ENCODE results near the gene PECR.

The PECR gene

DNA sequence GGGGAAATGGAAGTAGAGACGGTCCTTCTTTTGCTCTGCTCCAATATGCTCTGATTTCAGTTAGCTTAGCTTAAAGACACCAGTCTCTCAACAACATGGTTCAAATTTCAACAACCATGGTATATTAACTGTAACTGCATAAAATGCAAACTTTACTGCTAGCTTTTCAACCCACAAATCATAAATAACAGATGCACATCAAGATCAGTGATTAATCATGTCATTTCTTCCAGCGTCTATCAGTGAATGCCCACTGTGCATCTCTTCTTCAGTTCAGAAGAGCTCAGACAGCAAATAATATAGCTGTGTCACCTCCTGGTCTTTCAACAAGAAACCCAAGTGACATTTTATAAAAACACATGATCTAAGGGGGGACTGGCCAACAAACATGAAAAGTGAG lies 12.6 kb downstream of the PECR start:
- DNase-seq, result no peak

DNA sequence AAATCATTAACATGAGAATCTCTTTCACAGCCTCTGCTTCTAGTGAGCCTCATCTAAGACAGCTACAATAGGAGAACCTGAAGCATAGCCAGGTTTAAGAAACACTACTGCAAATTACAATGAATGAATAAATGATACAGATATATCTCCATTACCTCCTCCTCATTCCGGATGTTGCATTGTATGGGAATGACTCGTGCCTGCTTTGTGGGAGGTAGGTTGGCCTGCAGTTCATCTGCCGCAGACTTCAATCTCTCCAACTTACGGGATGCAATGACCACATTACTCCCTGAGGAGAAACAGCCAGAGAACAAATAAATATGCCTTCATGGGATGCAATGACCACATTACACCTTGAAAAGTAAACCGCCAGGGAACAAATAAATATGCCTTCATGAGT lies 15.4 kb downstream of the PECR start:
- DNase-seq, result no peak

DNA sequence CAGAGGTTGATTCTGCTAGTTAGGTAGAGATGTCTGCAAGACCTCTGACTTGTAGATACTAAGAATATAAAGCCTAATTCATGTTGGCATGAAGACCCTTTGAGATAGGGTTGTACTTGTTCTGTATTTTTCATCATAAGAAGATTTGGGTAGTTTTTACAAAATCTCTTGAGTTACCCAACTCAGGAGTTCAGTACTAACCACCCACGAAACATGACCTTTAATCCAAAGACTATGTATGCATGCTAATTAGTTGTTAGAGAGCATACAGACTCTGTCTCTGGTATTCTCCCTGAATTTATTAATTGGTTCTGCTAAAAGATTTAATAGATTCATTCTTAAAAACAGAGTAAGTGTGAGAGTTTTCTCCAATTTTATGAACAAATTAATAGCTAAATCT lies 16.9 kb downstream of the PECR start:
- DNase-seq, result no peak

DNA sequence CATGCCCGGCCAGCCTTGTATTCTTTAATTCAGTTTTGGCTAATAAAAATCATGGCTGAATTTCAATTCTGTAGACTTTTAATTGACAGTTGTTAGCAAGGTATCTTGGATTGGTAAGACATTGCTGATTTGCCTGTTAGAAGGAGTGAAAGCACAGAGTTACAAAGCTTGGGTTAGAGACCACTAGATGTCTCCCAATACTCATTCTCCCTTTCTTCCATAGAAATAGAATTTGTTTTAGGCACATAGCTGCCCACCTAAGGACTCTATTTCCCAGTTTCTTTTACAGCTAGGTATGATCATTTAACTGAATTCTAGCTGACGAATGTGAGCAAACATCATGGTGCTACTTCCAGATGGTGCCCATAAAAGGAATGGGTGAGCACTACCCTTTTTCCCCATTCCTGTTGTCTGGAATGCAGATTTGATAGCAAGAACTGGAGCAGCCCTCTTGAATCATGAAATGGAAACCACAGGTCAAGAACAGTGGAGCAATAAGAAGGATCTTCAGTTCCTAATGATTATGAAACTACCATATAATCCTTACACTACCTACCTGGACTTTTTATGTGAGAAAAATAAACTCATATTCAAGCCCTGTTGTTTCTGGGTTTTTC lies 17.5 kb downstream of the PECR start:
- DNase-seq, result no peak

DNA sequence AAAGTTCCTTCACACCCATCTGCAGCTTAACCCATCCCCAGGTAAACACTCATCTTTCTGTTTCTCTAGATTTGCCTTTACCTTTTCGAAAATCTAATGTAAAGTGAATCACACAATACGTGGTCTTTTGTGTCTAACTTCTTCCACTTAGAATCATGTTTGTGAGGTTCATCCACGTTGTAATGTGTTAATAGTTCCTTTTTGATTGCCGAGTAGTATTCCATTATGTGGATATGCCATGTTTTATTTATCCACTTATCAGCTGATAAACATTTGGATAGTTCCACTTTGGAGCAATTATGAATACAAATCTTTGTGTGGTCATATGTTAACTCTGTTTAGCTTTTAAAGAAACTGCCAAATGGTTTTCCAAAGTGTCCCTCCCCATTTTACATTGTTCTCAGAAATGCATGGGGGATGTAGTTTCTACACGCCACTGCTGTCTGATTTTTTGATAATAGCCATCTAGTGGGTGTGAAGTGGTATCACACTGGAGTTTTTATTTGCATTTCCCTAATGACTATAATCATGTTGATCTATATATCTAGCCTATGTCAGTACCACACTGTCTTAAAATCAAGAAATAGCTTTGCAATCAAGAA lies 22.3 kb downstream of the PECR start:
- no peak for DNase-seq

DNA sequence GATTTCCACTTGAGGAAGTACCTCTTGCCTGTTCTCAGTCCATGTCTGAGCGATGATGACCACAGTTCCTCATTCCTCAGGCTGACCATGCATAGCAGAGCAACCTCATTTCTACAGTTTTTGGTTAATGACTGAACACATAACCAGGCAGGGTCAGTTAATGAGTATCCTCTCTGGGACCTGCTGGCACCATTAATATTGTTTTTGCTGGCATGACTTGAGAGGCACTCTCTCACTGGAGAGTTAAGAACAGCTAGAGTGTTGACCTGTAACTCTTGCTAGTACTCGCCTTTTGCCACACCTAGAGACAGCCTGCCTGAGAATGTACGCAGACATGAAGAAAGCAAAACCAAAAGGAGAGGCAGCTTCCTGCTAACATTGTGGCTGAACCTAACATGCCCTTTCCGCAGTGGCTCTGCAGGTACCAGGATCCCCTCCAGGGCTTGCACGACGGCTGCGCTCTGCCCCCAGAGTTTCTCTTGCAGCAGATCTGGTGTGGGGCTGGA lies 23.9 kb downstream of the PECR start:
- DNase-seq, result peak; percentile 73 to 74

DNA sequence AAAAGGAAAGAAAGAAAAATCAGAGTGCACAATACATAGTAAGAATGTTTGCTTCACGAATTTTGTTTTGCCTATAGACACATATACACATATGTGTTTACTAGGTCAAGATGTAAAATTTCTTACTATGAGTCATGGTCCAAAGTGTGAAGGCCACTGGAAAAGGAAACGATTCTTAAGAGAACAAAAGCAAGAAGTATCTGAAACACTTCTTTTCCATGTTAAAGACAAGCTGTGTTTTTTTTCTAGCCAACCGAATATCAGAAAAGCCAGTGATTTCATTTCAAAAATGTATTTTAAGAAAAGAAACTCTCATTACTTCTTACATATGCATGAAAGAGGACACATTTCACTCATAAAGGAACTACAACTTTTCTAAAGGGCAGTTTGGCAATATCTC lies 24.9 kb downstream of the PECR start:
- DNase-seq, result no peak

DNA sequence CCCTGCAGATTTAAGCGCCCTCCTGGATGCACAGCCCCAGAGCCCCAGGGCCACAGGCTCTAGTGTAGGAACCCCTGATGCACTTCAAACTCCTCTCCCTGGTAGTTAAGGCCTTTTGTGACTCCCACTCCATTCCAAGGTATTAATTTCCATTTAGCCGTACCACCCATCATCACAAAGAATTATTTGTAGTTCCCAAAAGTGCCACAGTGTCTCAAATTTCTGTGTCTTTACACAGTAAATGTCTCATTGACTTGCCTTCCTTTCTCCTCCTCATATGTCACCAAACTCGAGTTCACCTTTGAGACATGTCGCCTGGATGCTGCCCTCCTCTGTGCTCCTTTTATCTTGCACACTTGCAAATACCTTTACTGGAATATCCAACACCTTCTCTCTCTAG lies 25.9 kb downstream of the PECR start:
- DNase-seq, result no peak

DNA sequence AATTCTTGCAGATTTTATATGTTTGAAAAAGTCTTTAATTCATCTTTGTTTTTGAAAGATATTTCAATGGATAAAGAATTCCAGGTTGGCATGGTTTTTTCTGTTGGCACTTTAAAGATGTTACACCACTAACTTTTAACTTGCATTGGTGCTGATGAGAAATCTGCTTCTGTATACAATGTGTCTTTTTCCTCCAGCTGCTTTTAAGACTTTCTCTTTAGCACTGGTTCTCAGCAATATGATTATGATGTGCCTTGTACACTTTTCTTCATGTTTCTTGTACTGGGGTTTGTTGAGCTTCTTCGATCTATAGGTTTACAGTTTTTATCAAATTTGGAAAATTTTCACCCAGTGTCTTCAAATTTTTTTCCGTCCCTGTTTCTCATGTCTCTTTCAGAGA lies 29.2 kb downstream of the PECR start:
- DNase-seq, result no peak

DNA sequence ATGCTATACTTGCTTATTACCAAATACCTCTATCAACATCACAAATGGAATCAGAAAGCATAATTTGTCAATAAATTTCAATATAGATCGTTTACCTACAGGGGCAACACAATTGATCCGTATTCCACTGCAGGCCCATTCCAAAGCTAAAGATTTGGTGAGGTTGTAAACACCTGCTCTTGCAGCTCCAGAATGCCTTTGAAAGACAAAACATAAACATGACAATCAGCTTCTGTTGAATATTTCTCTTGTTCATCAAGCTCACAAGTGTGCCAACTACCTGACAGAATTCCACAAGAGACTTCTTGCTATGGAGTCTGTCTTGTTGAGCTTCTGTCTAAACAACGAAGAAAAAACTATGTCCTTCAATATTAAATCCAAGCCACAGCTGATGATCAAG lies 30.3 kb downstream of the PECR start:
- DNase-seq, result no peak

DNA sequence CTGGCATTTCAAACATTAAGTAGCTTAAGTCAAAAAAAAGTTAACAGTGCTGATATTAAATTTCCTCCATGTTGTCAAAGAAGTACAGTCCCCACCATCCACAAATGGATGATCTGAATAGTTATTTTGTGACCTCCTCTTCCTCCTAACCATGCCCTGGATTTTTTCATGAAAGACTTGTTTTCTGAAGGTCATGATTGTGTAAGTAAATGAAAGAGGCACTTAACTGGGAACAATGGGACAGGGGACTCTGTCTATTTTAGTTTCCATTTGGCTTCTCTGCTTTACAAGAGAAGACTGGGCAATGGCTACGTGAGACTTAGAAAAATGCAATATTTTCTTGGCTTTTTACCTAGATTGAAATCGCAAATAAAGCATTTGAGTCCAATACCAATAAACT lies 32.2 kb downstream of the PECR start:
- no peak for DNase-seq

DNA sequence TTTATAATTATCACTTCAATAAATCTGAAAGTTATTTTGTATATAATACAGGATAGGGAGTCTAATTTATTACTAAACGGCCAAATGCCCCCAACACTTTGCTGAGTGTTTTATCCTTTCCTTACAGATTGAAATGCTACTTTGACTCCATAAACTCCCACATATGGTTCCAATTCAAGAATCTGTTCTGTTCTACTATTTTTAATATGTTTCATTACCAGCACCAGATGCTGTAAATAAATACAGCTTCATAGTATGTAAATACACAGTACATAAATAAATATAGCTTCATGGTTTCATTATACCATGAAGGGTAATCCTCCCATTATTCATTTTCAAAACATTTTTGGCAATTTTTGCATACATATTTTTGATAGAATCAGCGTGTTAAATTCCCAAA lies 34.2 kb downstream of the PECR start:
- DNase-seq, result no peak

DNA sequence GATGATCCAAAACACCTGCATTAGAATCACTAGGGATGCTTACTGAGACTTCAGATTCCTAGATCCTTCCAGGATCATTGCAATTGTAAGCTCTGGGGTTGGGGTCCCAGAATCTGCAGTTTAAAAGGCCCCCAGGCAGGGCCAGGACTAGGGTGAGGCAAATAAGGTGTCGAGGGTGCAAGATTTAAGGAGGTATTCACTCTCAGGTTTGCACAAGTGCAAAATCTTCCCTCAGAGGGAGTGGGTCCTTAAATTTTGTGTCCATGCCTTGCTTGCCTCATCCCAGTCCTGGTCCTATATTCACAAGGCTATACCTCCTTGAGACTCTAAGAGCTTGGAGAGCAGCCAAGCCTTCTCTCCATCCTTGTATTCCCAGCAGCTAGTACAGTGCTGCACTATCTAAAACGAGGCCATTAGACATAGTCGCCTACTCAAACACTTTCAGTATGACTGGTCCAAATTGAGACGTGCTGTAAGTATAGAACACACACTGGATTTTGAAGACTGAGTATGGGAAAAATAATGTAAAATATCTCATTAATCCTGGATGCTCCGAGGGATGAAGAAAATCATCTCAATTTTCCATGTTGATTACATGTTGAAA lies 36.6 kb downstream of the PECR start:
- DNase-seq, result no peak

DNA sequence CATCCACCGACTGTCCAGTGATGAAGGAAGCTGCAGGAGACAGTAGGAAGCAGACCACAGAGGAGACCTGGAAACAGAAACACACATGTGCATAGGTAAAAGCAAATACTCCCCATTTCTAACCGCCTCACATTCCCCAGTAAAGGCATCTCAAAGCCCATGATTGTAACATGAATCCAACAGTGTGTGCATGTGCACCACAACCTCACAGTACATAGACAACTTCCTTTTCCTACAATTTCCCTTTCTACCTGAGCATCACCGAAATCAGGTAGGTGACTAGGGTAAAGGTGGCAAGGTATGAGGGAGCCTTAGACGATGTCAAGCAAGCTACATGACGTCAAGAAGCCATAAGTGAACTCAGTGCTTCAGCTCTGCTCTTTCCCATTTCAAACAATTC lies 37.7 kb downstream of the PECR start:
- DNase-seq, result no peak

DNA sequence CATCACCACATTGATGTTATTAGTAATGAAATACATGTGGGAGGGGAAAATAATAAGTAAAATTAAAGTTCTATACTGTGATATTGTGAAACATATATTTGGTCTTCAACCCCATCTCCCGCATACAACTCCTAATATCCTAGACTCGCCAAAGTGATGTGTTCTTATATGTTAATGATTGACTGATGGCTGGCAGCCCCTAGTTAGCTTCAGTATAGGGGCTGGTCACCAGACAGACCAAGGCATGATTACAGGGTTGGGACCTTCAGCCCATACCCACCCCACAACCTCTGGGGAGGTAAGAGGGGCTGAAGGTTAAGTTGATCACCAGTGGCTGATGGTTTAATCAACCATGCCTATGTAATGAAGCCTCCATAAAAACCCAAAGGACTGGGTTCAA lies 40.2 kb downstream of the PECR start:
- DNase-seq, result no peak

DNA sequence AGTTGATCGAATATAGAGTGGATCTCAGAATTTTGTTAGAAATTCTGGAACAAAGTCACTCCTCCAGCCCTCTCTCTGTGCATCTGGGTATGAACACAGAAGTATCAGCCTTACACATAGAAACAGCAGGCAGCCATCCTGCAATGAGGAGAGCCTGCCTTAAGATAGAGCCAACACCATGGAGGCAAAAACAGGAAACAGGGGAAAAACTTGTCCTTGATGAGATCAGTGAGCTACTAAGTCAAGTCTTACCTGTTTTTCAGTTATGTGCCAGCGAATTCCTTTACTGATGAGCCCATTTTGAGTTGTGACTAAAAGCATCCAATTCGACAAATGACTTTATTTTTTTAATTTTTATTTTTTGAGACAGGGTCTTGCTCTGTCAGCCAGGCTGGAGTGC lies 41.7 kb downstream of the PECR start:
- DNase-seq, result no peak

DNA sequence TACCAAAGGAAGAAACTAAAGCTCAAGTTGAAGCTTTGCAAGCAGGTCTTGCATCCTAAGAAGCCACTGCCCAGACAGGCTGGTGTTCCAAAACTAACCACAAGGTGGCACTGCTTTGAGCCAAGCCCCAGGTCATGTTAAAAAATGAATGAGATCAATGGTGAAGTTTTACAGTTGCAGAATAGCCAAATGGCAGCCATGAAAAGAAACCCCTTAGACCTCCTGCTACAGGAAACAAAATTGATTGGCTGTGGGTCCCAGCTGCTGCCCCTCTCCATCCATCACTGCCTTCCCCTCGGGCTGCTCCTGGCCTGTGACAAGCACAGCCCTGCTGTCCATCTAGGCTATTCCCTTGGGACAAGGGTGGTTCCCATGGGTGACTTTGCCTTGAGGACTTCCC lies 47.5 kb downstream of the PECR start:
- DNase-seq, result peak; percentile 50 to 64

DNA sequence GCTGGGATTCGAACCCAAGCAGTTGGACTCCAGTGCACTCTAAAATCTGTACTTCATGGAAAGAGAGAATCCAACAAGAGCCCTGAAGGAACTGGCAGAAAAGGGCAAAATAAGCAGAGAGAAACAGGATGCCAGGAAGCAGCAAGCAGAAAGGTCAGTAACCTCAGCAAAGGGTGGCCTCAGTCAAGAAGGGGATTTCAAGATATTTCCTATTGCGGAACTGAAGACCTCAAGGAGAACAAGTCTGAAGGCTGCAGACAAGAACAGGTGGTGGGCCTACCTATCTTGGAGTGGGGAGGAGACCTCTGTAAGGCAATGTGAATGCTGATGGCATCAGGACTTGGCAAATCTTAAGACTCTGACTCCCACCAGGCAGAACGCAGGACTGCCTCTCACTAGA lies 48.2 kb downstream of the PECR start:
- DNase-seq, result no peak

DNA sequence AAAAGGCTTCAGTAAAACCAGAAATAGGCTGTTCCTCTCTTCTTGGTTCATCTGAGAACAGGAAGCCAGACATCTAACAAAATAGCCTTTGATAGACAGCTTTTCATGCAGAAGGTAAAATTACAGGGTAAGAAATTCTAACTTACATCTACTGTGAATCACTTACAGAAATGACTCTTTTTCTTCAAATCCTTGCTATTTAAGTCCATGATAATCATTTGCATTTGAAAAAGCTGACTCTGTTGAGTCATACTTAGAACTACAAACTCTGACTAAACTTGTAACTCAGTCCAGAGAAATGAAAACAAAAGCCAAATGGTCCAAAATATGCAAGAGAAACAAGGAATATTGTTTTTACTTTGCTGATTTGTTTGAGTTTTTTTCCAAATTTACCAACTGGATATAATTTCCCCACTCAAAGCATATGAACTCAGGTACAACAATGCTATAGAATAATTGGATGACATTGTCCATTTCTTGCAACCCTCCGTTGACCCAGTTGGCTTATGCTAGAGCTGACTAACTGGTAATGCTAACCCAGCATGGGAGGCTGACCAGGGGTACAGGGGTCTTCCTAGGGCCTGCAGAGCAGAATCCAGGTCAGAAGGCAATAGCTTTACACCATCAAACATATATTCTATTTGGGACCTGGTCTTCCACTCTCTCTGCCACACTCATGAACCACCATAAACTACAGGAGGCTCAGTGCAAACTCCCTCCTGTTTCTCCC lies 49.5 kb downstream of the PECR start:
- DNase-seq, result no peak

DNA sequence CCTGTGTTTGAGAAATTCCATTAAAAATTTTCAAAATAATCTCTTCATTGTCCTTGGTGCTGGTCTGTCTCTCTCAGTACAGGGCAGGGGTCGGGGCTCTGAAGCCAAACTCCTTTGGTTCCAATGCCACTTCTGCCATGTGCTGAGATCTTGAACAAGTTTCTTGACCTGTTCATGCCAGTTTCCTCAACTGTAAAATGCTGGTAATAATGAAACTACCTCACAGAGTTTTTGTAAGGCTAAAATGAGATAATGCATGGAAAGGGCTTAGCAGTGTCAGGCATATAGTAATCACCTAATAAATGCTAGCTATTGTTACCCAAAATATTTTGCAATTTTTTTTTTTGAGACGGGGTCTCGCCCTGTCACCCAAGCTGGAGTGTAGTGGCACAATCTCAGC lies 51.4 kb downstream of the PECR start:
- DNase-seq, result no peak

DNA sequence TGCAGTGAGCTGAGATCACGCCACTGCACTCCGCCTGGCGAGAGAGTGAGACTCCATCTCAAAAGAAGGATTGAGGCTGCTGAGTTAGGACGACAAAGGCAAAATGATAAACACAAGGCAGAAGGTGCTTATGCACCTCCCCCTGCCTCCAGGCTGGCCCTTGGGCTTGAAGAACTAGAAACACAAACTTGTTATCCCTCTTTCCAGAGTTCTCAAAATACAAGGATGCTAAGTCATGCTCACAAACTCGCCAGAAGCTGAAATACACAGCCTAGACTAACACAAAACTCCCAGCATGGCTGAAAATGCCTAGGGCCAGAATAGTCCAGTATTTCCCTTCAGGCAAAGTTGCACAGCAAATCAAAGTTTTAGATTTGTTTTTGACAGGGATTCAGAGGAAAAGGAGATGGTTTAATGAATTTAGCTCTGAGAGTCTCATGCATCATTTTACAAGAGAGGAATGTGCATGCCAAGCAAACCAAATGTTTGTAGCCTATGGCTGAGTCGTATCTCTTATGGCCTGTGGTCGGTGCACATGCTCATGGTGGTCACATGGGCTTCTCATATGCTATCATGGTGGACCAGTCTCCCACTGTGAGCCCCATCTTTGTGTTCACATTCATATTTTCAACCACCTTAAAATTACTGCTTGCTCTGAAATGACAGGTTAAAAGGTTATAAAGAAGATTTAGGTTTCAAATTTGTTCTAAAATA lies 52.0 kb downstream of the PECR start:
- DNase-seq, result no peak

DNA sequence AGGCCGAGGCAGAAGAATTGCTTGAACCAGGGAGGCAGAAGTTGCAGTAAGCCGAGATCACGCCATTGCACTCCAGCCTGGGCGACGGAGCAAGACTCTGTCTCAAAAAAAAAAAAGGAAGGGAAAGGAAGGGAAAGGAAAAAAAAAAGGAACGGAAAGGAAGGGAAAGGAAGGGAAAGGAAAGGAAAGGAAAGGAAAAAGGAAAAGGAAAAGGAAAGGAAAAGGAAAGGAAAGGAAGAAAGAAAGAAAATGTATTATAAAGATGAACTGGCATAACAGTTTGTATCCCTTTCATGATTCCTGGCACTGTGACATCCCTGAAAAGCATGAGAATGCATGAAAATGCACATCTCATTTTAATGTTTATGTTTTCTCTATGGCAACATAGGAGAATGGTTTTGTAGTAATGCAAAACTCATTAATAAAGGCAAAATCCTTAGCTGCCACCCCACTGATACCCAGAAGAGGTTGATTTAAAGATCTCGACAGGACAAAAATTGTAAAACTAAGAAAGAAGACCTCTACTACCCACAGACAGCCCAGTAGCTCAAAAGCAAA lies 56.8 kb downstream of the PECR start:
- DNase-seq, result no peak

DNA sequence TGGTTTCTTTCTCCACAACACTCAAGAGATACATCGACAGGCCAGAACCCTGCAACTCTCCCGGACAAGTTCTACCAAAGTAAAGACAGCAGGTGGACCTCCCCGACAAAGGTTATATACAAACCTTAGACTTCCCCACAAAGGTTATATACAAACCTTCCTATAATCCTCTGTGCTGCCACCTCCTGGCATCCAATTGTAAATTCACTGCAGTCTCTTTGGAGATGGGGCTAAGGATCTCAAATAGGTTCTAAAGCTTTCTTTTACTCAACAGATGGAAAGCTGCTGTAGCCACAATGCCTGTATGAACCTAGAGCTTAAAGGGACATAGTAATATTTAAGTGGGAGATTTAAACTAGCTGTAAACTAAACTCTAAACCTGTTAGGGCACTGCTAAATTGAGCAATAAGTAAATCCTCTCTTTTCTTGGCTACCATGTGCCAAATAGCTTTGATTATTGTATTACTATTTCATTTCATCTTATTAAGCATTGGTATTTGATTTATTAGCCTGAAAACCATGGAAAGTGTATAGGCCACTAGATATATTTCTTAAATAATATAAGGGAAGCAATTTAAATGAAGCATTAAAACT lies 58.5 kb downstream of the PECR start:
- DNase-seq, result peak; percentile 42 to 55
